T-cell (primary cell): Measurements from ENCODE around the gene UBE2G1. TPM values are rescaled to one million over a fixed set of nuclear protein-coding genes. Genes with fewer than 3 reads are reported as not detected.

Experiments
- ATAC-seq, 4 experiments: fragments of 200-7000 bp in 3 of 4; fragments of 150-1000 bp in 1 of 4; cut with Tn5 transposase; replicated peaks in 1 of 4; 1 replicate in 3 of 4; 2 replicates in 1 of 4; pipeline ENCODE4 v1.10.0; 2021; ENCODE audit warnings: moderate library complexity in 3 of 4, mild to moderate bottlenecking in 2 of 4, moderate number of reproducible peaks in 1 of 4
- CTCF ChIA-PET, 2 donors: fragments of 300-600 bp; sonication (Branson Sonifier 250); formaldehyde crosslinking; loops; one replicate each; lab custom pipeline; 2022; ENCODE audit warnings: antibody characterized with exemption in 2 of 2; lab: Charles Lee
- POLR2A ChIA-PET, 2 donors: fragments of 300-600 bp; sonication (Branson Sonifier 250); formaldehyde crosslinking; loops; one replicate each; lab custom pipeline; 2022; ENCODE audit warnings: antibody characterized with exemption in 2 of 2; lab: Charles Lee
- DNase-seq, 35 experiments: peaks; one replicate each; pipeline versions ENCODE4 v3.0.0 to v3.0.0-alpha.2; 2013 to 2023
- H3K27ac ChIP-seq: one replicate; pipeline ENCODE4 v1.5.1; 2013; ENCODE audit warnings: low read length
- H3K27me3 ChIP-seq, 2 experiments: replicated peaks in 1 of 2; 1 replicate in 1 of 2; 2 replicates in 1 of 2; pipeline versions ENCODE4 v1.6.1 to v1.7.0; 2013; ENCODE audit warnings: low read length in 1 of 2, mixed read lengths in 1 of 2; ENCODE audit not compliant: control insufficient read depth in 2 of 2, insufficient read depth in 2 of 2; ENCODE audit errors: extremely low read depth in 1 of 2
- H3K36me3 ChIP-seq, 2 donors: 1 replicate in 1 of 2; 2 replicates in 1 of 2; pipeline versions ENCODE4 v1.6.1 to v1.7.0; 2013; ENCODE audit warnings: low read length in 1 of 2; ENCODE audit not compliant: control insufficient read depth in 2 of 2, insufficient read depth in 1 of 2; ENCODE audit errors: extremely low read depth in 1 of 2
- H3K4me1 ChIP-seq, 2 experiments: 1 replicate in 1 of 2; 2 replicates in 1 of 2; pipeline versions ENCODE4 v1.6.1 to v1.7.0; 2013; ENCODE audit warnings: low read length in 2 of 2, mixed read lengths in 1 of 2; ENCODE audit not compliant: insufficient read depth in 2 of 2, control insufficient read depth in 1 of 2; ENCODE audit errors: extremely low read depth in 1 of 2
- H3K4me3 ChIP-seq, 2 donors: 1 replicate in 1 of 2; 2 replicates in 1 of 2; pipeline versions ENCODE4 v1.5.1 to v1.7.0; 2013; ENCODE audit warnings: mild to moderate bottlenecking in 2 of 2, low read length in 1 of 2, moderate library complexity in 1 of 2; ENCODE audit not compliant: control insufficient read depth in 1 of 2; ENCODE audit errors: extremely low read depth in 1 of 2
- H3K9me3 ChIP-seq: 2 replicates; pipeline ENCODE4 v1.7.0; 2013
- H3K27ac Mint-ChIP-seq, 2 donors: one replicate each; pipeline ENCODE4 v1.8.0; 2020 to 2021; ENCODE audit warnings: mild to moderate bottlenecking in 2 of 2, mixed read lengths in 2 of 2
- H3K27me3 Mint-ChIP-seq, 2 donors: one replicate each; pipeline ENCODE4 v1.8.0; 2021 to 2022; ENCODE audit warnings: mixed read lengths in 2 of 2
- H3K36me3 Mint-ChIP-seq: one replicate; pipeline ENCODE4 v1.8.0; 2021; ENCODE audit warnings: mixed read lengths
- H3K4me1 Mint-ChIP-seq, 3 donors: one replicate each; pipeline ENCODE4 v1.8.0; 2020 to 2022; ENCODE audit warnings: mixed read lengths in 3 of 3, mild to moderate bottlenecking in 1 of 3
- H3K4me3 Mint-ChIP-seq, 3 donors: one replicate each; pipeline ENCODE4 v1.8.0; 2020 to 2022; ENCODE audit warnings: mild to moderate bottlenecking in 3 of 3, mixed read lengths in 3 of 3, moderate library complexity in 3 of 3
- H3K9me3 Mint-ChIP-seq, 3 donors: one replicate each; pipeline ENCODE4 v1.8.0; 2020 to 2022; ENCODE audit warnings: mixed read lengths in 3 of 3
- whole genome bisulfite sequencing: methylation state at CpG from one replicate; pipeline ENCODE4 v1.1.5; 2013; ENCODE audit warnings: missing lambda C conversion rate; ENCODE audit not compliant: insufficient coverage; 5-methylcytosine and 5-hydroxymethylcytosine counted together
- total RNA-seq, 35 experiments: library from RNA in 6 of 35; stranded (reverse) in 6 of 35; fragments of 120-200 nt in 1 of 35; gene quantifications; one replicate each; pipeline versions ENCODE4 v1.2.1 to v1.2.4 and lab custom pipeline; 2013 to 2026

UBE2G1 gene
- total RNA-seq, 5 donors from 2014 or later (not counting 1 experiment from before 2014, with no cell fraction given) = 49.6 to 62.5 (median 56.4) TPM

GRCh38 chr17:4293572-4293971, 72.9 kb downstream of the UBE2G1 start:
- DNase-seq (no peak), ATAC-seq (no peak)
- Mint-ChIP-seq H3K36me3 (peaks cover 14% of the 10 kb centered on the region), H3K9me3 (no peaks in the 10 kb centered on the region), H3K27ac (peak overlapping the region; percentile 11 to 35), H3K27me3 (no peaks in the 10 kb centered on the region), H3K4me3 (no peak overlapping the region), H3K4me1 (peaks cover 13 to 26% (median 18%) of the 10 kb centered on the region in 3 donors)
- WGBS = no CpG with 5 or more reads among the region's 1 CpG
- no peaks in the 10 kb centered on the region for H3K4me1 ChIP-seq
- H3K9me3 ChIP-seq = no peaks in the 10 kb centered on the region
- no peak overlapping the region for H3K27ac ChIP-seq
- no peak overlapping the region for H3K4me3 ChIP-seq
- CTCF ChIA-PET = no interaction called here
- POLR2A ChIA-PET = no interaction called here
- H3K36me3 ChIP-seq = peaks cover 0 to 47% of the 10 kb centered on the region in 2 donors
- H3K27me3 ChIP-seq = no peaks in the 10 kb centered on the region

GRCh38 chr17:4287710-4288109, 78.8 kb downstream of the UBE2G1 start:
- Mint-ChIP-seq H3K36me3 (peaks cover 9% of the 10 kb centered on the region), H3K4me1 (peaks cover 0 to 9% (median 5%) of the 10 kb centered on the region in 3 donors), H3K27ac (no peak overlapping the region), H3K9me3 (no peaks in the 10 kb centered on the region), H3K27me3 (no peaks in the 10 kb centered on the region), H3K4me3 (no peak overlapping the region)
- no CpG with 5 or more reads among the region's 3 CpGs for WGBS
- no peak overlapping the region for H3K27ac ChIP-seq
- ChIA-PET POLR2A (interaction anchor here in 1 of 2 donors (0.6 kb wide), 1 partner anchor 28 kb away, joined by 12 read pairs; no protein-coding TSS in a partner anchor), CTCF (no interaction called here)
- no peak overlapping the region for H3K4me3 ChIP-seq
- no peaks in the 10 kb centered on the region for H3K9me3 ChIP-seq
- DNase-seq (no peak), ATAC-seq (no peak)
- H3K36me3 ChIP-seq = peaks cover 0 to 28% of the 10 kb centered on the region in 2 donors
- H3K4me1 ChIP-seq = no peaks in the 10 kb centered on the region
- no peaks in the 10 kb centered on the region for H3K27me3 ChIP-seq

- H3K9me3 ChIP-seq = no peaks in the 10 kb centered on the region
- Mint-ChIP-seq H3K36me3 (peaks cover 21% of the 10 kb centered on the region), H3K4me3 (no peak overlapping the region), H3K27me3 (no peaks in the 10 kb centered on the region), H3K9me3 (no peaks in the 10 kb centered on the region), H3K27ac (peak overlapping the region in 1 of 2 donors; percentile 4), H3K4me1 (peaks cover 0 to 7% (median 0%) of the 10 kb centered on the region in 3 donors)
- whole genome bisulfite sequencing = 100% methylated on average over 1 of the region's 5 CpGs
- POLR2A ChIA-PET = interaction anchor here in 1 of 2 donors (0.6 kb wide), 1 partner anchor 71 kb away, joined by 10 read pairs; no protein-coding TSS in a partner anchor
- H3K27me3 ChIP-seq = no peaks in the 10 kb centered on the region
- no peak overlapping the region for H3K27ac ChIP-seq
- CTCF ChIA-PET = no interaction called here
- no peak for ATAC-seq
- no peak overlapping the region for H3K4me3 ChIP-seq
- no peak for DNase-seq
- no peaks in the 10 kb centered on the region for H3K4me1 ChIP-seq
- H3K36me3 ChIP-seq = peaks cover 9 to 18% of the 10 kb centered on the region in 2 donors
Observed at GRCh38 chr17:4276514-4276913, 90.0 kb downstream of the UBE2G1 start.

GRCh38 chr17:4272972-4273368, 93.5 kb downstream of the UBE2G1 start:
- Mint-ChIP-seq H3K36me3 (peaks cover 22% of the 10 kb centered on the region), H3K27ac (peak overlapping the region; percentile 9 to 12), H3K4me1 (peaks cover 0 to 6% (median 0%) of the 10 kb centered on the region in 3 donors), H3K27me3 (no peaks in the 10 kb centered on the region), H3K9me3 (no peaks in the 10 kb centered on the region), H3K4me3 (no peak overlapping the region)
- H3K4me1 ChIP-seq = no peaks in the 10 kb centered on the region
- no peak for DNase-seq
- peaks cover 3 to 16% of the 10 kb centered on the region in 2 donors for H3K36me3 ChIP-seq
- POLR2A ChIA-PET = no interaction called here
- no peak overlapping the region for H3K27ac ChIP-seq
- no peak for ATAC-seq
- CTCF ChIA-PET = no interaction called here
- no peaks in the 10 kb centered on the region for H3K9me3 ChIP-seq
- H3K4me3 ChIP-seq = no peak overlapping the region
- no peaks in the 10 kb centered on the region for H3K27me3 ChIP-seq
- WGBS = 83% methylated on average over 1 of the region's 4 CpGs

- H3K36me3 Mint-ChIP-seq = peaks cover 22% of the 10 kb centered on the region
- Histone ChIP-seq H3K4me1 (no peaks in the 10 kb centered on the region), H3K27me3 (no peaks in the 10 kb centered on the region), H3K27ac (no peak overlapping the region), H3K9me3 (no peaks in the 10 kb centered on the region), H3K4me3 (no peak overlapping the region), H3K36me3 (peaks cover 6 to 16% of the 10 kb centered on the region in 2 donors)
- H3K27me3 Mint-ChIP-seq = no peaks in the 10 kb centered on the region
- H3K27ac Mint-ChIP-seq = peak overlapping the region in 1 of 2 donors; percentile 9
- peaks cover 0 to 6% (median 0%) of the 10 kb centered on the region in 3 donors for H3K4me1 Mint-ChIP-seq
- ATAC-seq (no peak), DNase-seq (no peak)
- H3K9me3 Mint-ChIP-seq = no peaks in the 10 kb centered on the region
- no peak overlapping the region for H3K4me3 Mint-ChIP-seq
- CTCF ChIA-PET = no interaction called here
- POLR2A ChIA-PET = no interaction called here
- no CpG with 5 or more reads among the region's 6 CpGs for WGBS
Observed at GRCh38 chr17:4272213-4272971, 94.1 kb downstream of the UBE2G1 start.

- POLR2A ChIA-PET = no interaction called here
- no peaks in the 10 kb centered on the region for H3K27me3 ChIP-seq
- peaks cover 0 to 1% (median 0%) of the 10 kb centered on the region in 3 donors for H3K4me1 Mint-ChIP-seq
- H3K36me3 Mint-ChIP-seq = peaks cover 15% of the 10 kb centered on the region
- DNase-seq (no peak), ATAC-seq (no peak)
- H3K4me3 Mint-ChIP-seq = no peak overlapping the region
- H3K9me3 Mint-ChIP-seq = no peaks in the 10 kb centered on the region
- no peaks in the 10 kb centered on the region for H3K4me1 ChIP-seq
- no peak overlapping the region for H3K4me3 ChIP-seq
- H3K36me3 ChIP-seq = peaks cover 6 to 14% of the 10 kb centered on the region in 2 donors
- CTCF ChIA-PET = interaction anchor here in 1 of 2 donors (0.6 kb wide), 1 partner anchor 656 kb away, joined by 3 read pairs; no protein-coding TSS in a partner anchor
- H3K27me3 Mint-ChIP-seq = no peaks in the 10 kb centered on the region
- 86% methylated on average over 1 of the region's 3 CpGs for WGBS
- H3K9me3 ChIP-seq = no peaks in the 10 kb centered on the region
- no peak overlapping the region for H3K27ac ChIP-seq
- H3K27ac Mint-ChIP-seq = no peak overlapping the region
Observed at GRCh38 chr17:4270736-4271135, 95.7 kb downstream of the UBE2G1 start.
